Superior temporal gyrus (tissue), 1 donor: ENCODE data around the gene SLC13A2.

ENCODE experiments used
- DNase-seq: peaks from one replicate; pipeline ENCODE4 v3.0.0-alpha.2; 2016; ENCODE audit errors: extremely low spot score

Gene SLC13A2

DNA sequence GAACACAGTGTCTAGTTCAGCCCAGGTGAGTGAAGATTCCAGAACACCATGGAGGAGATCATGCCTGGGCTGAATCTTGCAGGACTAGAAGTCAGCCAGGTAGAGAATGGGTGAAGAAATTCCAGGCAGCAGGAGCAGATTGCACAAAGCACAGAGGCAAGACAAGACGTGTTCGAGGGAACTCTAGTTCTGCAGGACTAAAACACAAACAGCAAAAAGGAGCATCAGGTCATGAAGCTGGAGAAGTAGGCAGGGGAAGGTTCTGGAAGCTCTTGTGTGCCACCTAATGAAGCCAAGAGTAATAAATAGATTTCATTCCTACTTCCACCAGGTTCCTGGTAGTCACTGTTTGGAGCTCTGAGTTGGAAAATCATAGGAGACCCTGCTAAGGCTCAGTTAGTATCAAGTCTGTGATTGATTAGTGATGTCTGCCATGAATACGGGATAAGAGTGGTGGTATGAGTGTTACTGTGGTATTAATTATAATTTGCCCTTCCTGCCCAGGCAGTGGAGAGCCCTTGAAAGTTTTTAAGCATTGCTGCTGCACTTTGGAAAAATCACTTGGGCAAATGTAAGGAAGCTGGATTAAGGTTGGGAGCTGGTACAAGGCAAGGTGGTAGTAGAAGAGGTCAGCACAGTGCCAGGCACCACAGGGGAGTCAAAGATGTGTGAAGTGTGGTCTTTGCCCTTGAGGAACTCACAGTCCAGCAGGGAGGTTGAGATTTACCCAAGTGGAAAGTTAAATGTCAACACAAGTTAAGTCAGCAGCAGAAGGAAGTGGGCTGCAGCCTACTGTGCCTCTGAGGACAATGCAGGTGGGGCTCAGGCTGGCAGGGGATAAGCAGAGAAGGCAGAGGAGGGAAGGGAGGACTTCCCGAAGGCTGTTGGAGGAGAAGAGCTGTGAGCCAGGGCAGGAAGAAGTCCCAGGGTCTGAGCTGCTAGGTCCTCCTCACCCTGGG lies 19.2 kb downstream of the SLC13A2 start:
- no peak for DNase-seq

DNA sequence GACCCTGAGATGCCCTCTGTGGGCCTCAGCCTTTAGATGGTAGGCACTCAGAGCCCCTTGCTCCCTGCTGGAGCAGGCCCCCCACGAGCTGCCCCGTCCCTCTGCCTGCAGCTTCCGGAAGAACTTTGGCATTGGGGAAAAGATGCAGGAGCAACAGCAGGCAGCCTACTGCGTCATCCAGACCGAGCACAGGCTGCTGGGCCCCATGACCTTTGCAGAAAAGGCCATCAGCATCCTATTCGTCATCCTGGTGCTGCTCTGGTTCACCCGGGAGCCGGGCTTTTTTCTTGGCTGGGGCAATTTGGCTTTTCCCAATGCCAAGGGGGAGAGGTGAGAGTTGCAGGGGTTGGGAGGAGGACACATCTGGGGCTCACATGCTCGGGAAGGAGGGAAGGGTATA lies 20.0 kb downstream of the SLC13A2 start:
- DNase-seq, result no peak

- DNase-seq, result peak; percentile 80
Measured at GRCh38 chr17:28494445-28495188, 21.2 kb downstream of the SLC13A2 start.

- DNase-seq, result no peak
Measured at GRCh38 chr17:28495635-28496034, 22.2 kb downstream of the SLC13A2 start.

DNA sequence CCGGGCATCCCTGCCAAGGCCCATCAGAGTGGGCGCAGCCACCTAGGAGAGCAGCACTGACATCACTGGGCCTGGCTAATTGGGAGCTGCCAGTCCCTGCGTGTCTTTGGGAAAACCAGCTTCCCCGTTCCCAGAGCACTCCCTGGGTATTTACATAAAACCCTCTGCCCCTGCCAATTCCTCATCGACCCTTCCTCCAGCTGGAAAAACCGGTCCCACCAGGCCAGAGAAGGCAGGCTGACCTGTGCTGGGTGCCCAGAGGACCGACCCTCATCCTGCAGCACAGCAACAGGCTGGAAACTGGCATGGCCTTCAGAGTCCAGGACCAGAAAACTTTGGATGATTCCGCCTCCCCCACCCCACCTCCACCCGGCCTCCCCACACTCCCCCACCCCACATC lies 24.5 kb downstream of the SLC13A2 start:
- DNase-seq, result no peak

GRCh38 chr17:28498652-28499363 lies 25.4 kb downstream of the SLC13A2 start:
- no peak for DNase-seq

DNA sequence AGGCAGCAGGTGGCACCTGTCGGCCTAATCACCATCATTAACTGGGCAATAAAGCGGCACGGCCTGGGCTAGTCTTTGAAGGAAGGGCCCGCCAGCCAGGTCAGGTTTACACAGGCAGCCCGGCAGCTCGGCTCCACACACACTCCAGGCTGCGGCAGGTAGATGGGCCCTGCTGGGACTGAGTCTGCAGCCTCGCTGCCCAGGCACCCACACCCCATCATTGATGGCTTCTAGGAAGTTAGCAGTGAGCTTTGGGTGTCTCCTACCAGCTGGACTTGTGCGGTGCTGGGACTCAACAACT lies 25.9 kb downstream of the SLC13A2 start:
- no peak for DNase-seq

DNA sequence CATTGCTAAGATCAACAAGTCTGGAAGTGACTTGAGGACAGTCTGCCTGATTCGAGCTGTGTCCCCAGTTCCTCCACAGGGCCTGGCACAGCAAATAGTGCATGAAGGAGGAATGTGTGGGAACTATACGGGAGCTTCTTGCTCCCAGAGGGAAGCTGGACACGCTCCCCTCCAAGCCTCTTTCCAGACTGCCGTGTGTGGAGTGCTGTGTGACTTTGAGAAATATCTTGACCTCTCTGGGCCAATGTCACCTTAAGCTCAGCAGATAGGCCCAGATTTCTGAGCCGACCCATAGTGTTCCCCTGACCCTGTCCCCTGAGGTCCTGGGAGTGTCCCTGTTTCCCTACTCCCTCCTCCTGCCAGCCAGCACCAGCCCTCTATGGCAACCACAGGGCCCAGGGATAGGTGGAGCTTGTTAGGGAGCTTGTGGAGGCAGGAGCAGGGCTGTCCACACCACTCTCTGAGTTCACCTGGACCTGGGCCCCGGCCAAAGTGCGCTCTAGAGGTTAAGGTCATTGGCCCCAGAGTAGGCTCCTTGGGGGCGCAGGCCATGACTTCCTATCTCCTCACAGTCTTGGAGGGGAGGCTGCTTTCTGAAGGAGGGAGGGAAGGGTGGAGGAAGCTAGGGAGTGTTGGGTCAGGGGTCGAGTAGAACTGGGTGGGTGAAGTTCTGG lies 26.4 kb downstream of the SLC13A2 start:
- DNase-seq, result no peak

DNA sequence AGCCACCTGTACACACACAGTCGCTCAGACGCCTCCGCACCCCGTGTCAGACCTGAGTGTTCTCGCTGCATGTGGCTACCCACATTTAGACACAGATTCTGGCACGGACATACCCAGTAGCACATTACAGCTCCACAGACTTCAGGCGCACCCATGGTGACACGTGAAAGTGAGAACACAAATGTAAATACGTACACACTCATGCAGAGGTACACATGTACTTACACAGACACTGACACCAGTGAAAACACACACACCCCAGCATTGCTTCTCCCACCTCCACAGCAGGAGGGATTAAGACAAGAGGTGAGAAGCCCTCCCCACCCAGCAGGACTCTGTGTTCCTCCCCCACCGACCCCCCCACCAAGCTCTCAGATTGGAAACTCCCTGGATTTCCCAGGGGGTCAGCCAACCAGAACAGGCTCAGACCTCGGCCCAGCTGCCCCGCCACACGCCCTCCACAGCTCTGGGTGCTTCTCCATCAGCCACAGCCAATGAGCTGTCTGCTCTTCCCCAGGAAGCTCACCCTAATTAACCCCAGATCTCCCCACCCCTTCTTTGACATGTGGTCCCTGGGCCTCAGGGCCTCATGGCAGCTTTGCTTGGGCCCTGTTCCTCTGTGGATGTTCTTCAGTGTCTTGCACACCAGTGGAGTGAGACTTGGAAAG lies 27.4 kb downstream of the SLC13A2 start:
- DNase-seq, result no peak

DNA sequence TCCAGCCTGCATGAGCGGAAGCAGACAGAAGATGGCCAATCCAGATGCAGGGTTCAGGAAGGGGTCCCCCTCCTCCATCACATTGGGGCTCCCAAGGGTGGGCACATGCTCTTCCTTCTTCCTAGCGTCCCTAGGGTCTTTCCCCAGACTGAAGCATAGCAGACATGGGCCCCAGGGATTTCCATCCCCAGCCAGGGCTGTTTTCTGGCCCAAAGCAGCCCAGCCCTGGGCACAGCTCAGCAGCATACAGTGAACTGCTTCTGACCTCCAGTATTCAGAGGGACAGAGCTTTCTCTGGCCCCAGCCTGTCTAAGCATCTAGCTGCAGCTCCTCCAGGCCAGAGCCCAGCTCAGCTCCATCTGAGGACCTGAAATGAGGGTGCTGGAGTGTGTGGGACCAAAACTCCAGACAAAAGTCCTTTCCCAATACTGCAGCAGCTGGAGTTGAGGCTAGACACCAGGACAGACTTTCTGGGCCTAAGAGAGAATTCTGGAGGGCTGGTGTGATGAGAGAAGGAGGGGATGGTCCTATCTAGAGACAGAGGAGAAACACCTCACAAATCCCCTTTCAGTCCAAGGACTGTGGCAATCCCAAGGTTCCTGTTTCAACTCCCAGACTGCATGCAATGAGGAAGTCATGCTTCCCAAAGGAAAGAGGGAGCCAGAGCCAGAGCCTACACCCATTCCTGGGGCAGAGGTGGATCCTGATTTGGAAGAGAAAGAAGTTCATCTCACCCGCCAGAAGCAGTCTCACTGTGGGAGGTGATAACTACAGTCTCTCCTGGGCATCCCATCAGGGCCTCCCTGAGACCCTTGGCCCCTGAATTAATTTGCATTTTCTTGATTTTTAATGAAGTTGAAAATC lies 28.2 kb downstream of the SLC13A2 start:
- no peak for DNase-seq

GRCh38 chr17:28503420-28503819 lies 30.0 kb downstream of the SLC13A2 start:
- DNase-seq, result no peak

DNA sequence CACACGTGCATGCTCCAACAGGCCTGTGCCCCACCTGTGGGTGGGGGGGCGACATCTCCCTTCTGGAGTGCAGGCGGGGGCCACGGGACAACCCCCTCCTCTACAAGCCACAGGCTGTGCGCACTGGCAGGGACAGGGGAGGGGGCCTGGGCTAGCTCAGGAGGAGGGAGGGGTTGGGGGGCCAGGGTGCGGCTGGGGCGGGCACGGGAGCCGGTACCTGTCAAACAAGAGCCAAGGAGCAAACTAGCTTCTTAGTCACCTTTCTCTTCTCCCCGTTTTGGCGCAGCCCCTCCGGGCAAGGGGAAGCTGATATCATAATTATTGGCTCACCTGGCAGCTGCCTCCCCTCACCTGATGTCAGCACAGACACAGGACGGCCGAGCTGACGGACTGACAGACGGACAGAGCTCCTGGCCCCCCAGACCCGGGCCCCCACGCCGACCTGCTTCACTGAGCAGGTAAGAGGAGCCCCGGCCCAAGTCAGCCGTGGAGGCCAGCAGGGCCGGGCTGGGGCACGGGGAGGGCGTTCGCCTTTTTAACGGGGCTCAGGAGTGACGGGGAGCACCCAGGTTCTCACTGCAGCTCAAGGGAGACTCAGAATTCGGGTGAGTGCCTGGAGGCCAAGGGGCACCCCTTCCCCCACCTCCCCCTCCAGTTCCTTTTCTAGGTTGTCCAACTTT lies 32.7 kb downstream of the SLC13A2 start, which contains the start of gene FOXN1:
TSS of gene FOXN1 (plus strand) at position 363 of the 680 bp plus-strand sequence. CDS start 17,622 bp downstream, outside the sequence.
- DNase-seq, result no peak

GRCh38 chr17:28506763-28507487 lies 33.5 kb downstream of the SLC13A2 start:
- no peak for DNase-seq

- DNase-seq, result no peak
Measured at GRCh38 chr17:28507567-28508203, 34.2 kb downstream of the SLC13A2 start.

GRCh38 chr17:28508211-28508724 lies 34.8 kb downstream of the SLC13A2 start:
- no peak for DNase-seq

- DNase-seq, result no peak
Measured at GRCh38 chr17:28509789-28510188, 36.3 kb downstream of the SLC13A2 start.

- no peak for DNase-seq
Measured at GRCh38 chr17:28511858-28512461, 38.5 kb downstream of the SLC13A2 start.

DNA sequence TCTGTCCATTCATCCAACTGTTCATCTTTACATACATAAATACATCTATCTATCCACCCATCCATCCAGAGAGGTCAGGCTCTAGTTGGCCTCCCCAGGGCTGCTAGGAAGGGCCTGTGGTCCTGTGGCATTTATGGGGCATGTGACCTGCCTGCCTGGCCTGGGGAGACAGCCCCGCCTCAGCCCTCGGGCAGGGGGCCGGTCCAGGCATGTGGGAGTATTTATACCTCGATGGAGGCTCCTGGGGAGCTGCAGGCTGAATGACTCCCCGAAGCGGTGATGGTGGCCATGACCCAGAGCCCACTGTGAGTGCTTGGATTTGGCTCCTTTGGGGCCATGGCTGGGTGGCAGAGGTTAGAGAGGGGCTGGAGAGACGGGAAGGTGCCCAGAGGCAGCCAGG lies 40.0 kb downstream of the SLC13A2 start:
- no peak for DNase-seq
